ENCODE measurements around the gene KIF4A. TPM values are rescaled to one million over a fixed set of nuclear protein-coding genes. Genes with fewer than 3 reads are reported as not detected.

The KIF4A gene
- polyA plus RNA-seq, 1 donor (not counting 4 experiments of a cell fraction or from before 2014, with no cell fraction given) = 7.1 TPM

GRCh38 chrX:70454441-70455365 lies 164.8 kb downstream of the KIF4A start:
- no peaks in the 10 kb centered on the region for H4K20me1 ChIP-seq (ENCODE audit: control insufficient read depth, extremely low read depth, insufficient read depth, low read length)
- H3K79me2 ChIP-seq (ENCODE audit: control insufficient read depth, insufficient read depth, low read length) = no peaks in the 10 kb centered on the region
- DNase-seq (ENCODE audit: low read depth, low spot score) (peak; percentile 32), FAIRE-seq (no peak)
- H3K27ac ChIP-seq (ENCODE audit: control insufficient read depth, insufficient read depth, low read length) = no peak overlapping the region
- no peaks in the 10 kb centered on the region for H3K36me3 ChIP-seq (ENCODE audit: control insufficient read depth in 2 of 2, extremely low read depth in 1 of 2, insufficient read depth in 2 of 2, low read length in 2 of 2)
- H3K4me1 ChIP-seq (ENCODE audit: control insufficient read depth, extremely low read depth, insufficient read depth, low read length) = peaks cover 14% of the 10 kb centered on the region
- dilution Hi-C loops (cut with MboI; ENCODE audit: extremely low pct_ligation_motif_present, low sequenced_read_pairs) = no loop called here
- no peaks in the 10 kb centered on the region for H3K9me1 ChIP-seq (ENCODE audit: control insufficient read depth, extremely low read depth, insufficient read depth, low read length)
- no peaks in the 10 kb centered on the region for H3K27me3 ChIP-seq (ENCODE audit: control insufficient read depth, extremely low read depth, insufficient read depth, low read length)
- peak overlapping the region; percentile 58 for H3K9ac ChIP-seq (ENCODE audit: control insufficient read depth, extremely low read depth, insufficient read depth, low read length)
- TF ChIP-seq EZH2 (IDR thresholded peaks at IDR 0.05; ENCODE audit: low read length) = no peak
- peak in 2 of 3 experiments; percentile 78 to 82 for TF ChIP-seq CTCF (optimal IDR thresholded peaks at IDR 0.05 in 1 of 3, IDR thresholded peaks at IDR 0.05 in 1 of 3, conservative IDR thresholded peaks at IDR 0.05 in 1 of 3; ENCODE audit: extremely low read depth in 1 of 3, insufficient read depth in 2 of 3, low read length in 3 of 3)
- peak overlapping the region; percentile 33 for H2AFZ ChIP-seq (ENCODE audit: control insufficient read depth, low read length)
- H3K4me3 ChIP-seq (ENCODE audit: control insufficient read depth in 2 of 3, extremely low read depth in 1 of 3, insufficient read depth in 2 of 3, low read depth in 1 of 3, low read length in 3 of 3) = peak overlapping the region; percentile 41 to 63 (median 62)
- peak overlapping the region; percentile 75 for H3K4me2 ChIP-seq (ENCODE audit: control insufficient read depth, extremely low read depth, insufficient read depth, low read depth, low read length)
- no peaks in the 10 kb centered on the region for H3K9me3 ChIP-seq (ENCODE audit: control insufficient read depth, low read depth, low read length)

DNA sequence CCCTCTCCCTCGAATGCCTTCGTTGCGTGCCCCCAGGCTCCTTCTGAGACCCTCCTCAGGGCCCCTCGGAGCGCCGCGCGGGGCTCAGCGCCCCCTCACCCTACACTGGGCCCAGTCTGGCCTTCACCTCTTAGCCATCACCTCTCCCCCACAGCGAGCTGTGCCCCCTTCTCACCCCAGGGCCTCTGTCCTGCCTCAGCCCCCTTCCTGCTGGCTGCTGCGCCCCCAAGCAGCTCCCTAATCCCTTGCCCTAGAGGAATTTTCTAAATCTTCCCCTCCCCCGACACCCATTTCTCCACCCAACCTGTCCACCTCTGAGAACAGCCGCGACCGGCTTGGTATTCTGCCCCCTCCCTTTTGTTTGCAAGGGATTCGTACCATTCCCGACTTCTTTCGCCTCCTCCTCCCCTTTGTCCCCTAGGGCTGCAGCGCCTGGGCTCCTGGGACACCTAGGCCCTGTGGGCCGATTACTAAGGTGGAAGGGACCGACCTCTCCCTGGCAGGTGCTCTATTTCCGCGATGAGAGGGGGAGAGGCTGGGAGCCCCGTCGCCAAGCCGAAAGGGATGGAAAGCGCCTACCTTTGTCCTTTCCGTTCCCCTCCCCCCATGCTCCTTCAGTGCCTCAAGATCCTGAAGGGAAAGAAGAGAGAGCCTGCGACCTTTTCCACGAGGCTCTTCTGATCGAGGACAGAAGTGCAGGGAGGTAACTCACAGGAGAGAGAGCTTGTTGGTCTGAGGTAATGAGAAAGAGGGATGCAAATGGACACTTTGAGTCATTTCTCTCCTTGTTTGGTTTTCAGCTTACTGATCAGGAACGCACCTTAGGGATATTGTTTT lies 165.7 kb downstream of the KIF4A start:
- peak overlapping the region; percentile 75 for H3K4me2 ChIP-seq (ENCODE audit: control insufficient read depth, extremely low read depth, insufficient read depth, low read depth, low read length)
- no peak for FAIRE-seq
- TF ChIP-seq CTCF (optimal IDR thresholded peaks at IDR 0.05 in 1 of 3, IDR thresholded peaks at IDR 0.05 in 1 of 3, conservative IDR thresholded peaks at IDR 0.05 in 1 of 3; ENCODE audit: extremely low read depth in 1 of 3, insufficient read depth in 2 of 3, low read length in 3 of 3) (no peak), EZH2 (IDR thresholded peaks at IDR 0.05; ENCODE audit: low read length) (no peak)
- peaks cover 14% of the 10 kb centered on the region for H3K4me1 ChIP-seq (ENCODE audit: control insufficient read depth, extremely low read depth, insufficient read depth, low read length)
- H3K9me1 ChIP-seq (ENCODE audit: control insufficient read depth, extremely low read depth, insufficient read depth, low read length) = no peaks in the 10 kb centered on the region
- dilution Hi-C loops (cut with MboI; ENCODE audit: extremely low pct_ligation_motif_present, low sequenced_read_pairs) = no loop called here
- DNase-seq (ENCODE audit: low read depth, low spot score) = no peak
- H3K27me3 ChIP-seq (ENCODE audit: control insufficient read depth, extremely low read depth, insufficient read depth, low read length) = no peaks in the 10 kb centered on the region
- no peaks in the 10 kb centered on the region for H3K9me3 ChIP-seq (ENCODE audit: control insufficient read depth, low read depth, low read length)
- H3K79me2 ChIP-seq (ENCODE audit: control insufficient read depth, insufficient read depth, low read length) = no peaks in the 10 kb centered on the region
- H3K9ac ChIP-seq (ENCODE audit: control insufficient read depth, extremely low read depth, insufficient read depth, low read length) = peak overlapping the region; percentile 58
- peak overlapping the region; percentile 41 to 63 (median 62) for H3K4me3 ChIP-seq (ENCODE audit: control insufficient read depth in 2 of 3, extremely low read depth in 1 of 3, insufficient read depth in 2 of 3, low read depth in 1 of 3, low read length in 3 of 3)
- H3K36me3 ChIP-seq (ENCODE audit: control insufficient read depth in 2 of 2, extremely low read depth in 1 of 2, insufficient read depth in 2 of 2, low read length in 2 of 2) = no peaks in the 10 kb centered on the region
- peak overlapping the region; percentile 33 for H2AFZ ChIP-seq (ENCODE audit: control insufficient read depth, low read length)
- H4K20me1 ChIP-seq (ENCODE audit: control insufficient read depth, extremely low read depth, insufficient read depth, low read length) = no peaks in the 10 kb centered on the region
- H3K27ac ChIP-seq (ENCODE audit: control insufficient read depth, insufficient read depth, low read length) = no peak overlapping the region
